Right forelimb (tissue), 1 donor: ENCODE measurements around the gene SSH3.

Source experiments
- DNase-seq: peaks from one replicate; pipeline ENCODE4 v3.0.0-alpha.2; 2018

SSH3 gene

DNA sequence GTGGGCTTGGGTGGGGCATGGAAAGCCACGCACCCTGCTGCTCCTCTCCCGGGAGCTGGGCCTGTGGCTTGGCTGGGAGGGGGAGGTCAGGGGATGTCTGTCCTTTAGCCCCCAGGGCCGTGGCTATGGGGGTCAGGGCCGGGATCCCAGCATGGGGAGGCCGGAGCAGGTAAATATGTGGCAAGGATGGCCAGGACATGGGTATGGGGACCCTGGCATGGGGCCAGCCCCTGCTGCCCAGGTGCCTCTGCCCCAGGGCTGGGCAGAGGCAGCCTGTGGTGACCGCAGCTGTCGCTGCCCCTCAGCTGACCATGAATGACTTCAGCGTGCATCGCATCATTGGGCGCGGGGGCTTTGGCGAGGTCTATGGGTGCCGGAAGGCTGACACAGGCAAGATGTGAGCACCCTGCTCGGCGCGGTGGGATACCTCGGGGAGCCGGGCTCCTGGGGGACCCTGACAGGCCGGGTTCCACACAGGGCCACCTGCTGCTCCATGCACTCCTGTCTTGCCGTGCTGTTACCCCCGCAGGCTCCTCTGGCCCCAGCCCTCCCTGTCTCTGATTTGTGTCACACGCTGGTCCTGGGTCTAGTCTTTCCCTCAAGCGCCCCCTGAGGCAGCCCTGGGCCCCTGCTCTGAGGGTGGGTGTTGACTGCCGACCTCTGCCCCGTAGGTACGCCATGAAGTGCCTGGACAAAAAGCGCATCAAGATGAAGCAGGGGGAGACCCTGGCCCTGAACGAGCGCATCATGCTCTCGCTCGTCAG, 22.4 kb upstream of the SSH3 start:
- DNase-seq: no peak

DNA sequence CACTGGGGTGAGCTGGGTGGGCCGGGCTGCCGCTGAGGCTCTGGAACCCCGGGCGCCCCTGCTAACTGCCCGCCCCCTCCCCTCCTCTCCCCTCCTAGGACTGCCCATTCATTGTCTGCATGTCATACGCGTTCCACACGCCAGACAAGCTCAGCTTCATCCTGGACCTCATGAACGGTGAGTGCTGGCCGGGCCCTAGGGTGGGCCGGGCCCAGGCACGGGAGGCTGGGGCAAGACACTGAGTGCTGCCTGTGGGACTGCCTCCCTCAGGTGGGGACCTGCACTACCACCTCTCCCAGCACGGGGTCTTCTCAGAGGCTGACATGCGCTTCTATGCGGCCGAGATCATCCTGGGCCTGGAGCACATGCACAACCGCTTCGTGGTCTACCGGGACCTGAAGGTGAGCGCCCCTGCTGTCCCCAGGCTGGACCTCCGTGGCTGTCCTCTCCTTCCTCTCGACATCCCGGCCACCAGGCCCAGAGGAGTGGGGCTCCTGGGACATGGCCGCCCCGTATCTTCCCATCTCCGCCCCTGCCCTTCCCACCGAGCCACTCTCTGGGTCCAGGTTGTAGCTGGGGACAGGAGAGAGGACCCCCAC, 21.7 kb upstream of the SSH3 start:
- DNase-seq: no peak

DNA sequence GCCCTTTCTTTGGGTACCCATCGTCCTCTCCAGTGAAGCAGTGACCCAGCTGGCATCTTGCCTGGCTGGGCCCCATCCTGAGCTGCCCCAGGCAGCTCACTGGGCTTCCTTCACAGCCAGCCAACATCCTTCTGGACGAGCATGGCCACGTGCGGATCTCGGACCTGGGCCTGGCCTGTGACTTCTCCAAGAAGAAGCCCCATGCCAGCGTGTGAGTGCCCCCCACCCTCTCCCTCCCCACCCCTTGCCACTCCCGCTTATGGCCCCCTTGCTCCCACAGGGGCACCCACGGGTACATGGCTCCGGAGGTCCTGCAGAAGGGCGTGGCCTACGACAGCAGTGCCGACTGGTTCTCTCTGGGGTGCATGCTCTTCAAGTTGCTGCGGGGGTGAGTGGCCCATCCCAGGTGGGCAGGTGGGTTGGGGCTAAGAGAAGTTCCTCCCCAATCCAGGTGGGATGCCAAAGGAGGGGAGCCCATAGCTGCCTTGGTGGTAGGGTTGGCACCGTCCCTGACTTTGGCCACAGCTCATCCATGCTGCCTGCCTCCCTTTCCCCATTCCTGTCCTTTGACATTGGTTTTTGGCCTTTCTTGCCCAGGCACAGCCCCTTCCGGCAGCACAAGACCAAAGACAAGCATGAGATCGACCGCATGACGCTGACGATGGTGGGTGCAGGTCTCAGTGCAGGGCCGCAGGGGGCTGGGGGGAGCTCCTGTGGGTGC, 21.0 kb upstream of the SSH3 start:
- no peak for DNase-seq

DNA sequence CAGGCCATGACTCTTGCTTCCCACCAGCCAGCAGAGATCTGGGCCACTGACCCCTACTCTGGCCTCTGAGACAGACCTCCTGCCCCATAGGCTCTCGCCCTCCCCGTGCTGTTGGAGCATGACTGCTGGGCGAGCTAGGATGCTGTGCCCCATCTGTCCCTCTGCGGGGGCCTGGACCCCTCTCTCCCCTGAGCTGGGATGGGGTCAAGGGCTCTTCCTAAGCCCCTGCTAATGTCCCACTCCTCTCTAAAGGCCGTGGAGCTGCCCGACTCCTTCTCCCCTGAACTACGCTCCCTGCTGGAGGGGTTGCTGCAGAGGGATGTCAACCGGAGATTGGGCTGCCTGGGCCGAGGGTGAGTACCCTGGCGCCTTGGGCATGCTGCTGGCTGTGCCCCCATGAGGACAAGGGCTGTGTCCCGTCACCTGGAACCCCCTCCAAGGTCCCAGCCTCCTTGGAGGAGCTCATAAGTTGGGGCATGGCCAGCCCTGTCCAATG, 20.4 kb upstream of the SSH3 start:
- DNase-seq: no peak

DNA sequence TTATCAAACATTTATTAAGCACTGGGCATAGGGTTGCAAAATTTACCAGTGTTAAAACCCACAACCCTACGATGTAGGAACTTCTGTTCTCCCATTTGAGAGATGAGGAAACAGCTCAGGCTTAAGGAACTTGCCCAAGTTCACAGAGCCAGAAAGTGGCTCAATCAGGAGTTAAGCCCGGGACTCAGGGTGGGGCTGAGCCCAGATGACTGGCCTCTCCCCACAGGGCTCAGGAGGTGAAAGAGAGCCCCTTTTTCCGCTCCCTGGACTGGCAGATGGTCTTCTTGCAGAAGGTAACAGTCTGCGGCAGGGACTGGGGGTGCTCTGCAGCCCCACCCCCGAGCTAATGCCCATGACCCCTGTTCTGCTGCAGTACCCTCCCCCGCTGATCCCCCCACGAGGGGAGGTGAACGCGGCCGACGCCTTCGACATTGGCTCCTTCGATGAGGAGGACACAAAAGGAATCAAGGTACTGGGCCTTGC, 19.8 kb upstream of the SSH3 start:
- no peak for DNase-seq

DNA sequence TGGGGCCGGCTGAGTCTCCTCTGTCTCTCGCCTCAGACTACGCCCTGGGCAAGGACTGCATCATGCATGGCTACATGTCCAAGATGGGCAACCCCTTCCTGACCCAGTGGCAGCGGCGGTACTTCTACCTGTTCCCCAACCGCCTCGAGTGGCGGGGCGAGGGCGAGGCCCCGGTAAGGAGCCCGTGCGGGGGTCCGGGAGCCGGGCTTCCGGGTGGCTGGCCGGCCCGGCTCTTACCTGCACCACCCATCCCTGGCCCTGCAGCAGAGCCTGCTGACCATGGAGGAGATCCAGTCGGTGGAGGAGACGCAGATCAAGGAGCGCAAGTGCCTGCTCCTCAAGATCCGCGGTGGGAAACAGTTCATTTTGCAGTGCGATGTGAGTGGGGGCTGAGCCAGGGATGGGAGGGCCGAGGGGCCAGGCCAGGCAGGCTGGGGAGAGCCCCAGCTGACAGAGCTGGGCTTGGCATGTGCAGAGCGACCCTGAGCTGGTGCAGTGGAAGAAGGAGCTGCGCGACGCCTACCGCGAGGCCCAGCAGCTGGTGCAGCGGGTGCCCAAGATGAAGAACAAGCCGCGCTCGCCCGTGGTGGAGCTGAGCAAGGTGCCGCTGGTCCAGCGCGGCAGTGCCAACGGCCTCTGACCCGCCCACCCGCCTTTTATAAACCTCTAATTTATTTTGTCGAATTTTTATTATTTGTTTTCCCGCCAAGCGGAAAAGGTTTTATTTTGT, 18.4 kb upstream of the SSH3 start:
- no peak for DNase-seq

DNA sequence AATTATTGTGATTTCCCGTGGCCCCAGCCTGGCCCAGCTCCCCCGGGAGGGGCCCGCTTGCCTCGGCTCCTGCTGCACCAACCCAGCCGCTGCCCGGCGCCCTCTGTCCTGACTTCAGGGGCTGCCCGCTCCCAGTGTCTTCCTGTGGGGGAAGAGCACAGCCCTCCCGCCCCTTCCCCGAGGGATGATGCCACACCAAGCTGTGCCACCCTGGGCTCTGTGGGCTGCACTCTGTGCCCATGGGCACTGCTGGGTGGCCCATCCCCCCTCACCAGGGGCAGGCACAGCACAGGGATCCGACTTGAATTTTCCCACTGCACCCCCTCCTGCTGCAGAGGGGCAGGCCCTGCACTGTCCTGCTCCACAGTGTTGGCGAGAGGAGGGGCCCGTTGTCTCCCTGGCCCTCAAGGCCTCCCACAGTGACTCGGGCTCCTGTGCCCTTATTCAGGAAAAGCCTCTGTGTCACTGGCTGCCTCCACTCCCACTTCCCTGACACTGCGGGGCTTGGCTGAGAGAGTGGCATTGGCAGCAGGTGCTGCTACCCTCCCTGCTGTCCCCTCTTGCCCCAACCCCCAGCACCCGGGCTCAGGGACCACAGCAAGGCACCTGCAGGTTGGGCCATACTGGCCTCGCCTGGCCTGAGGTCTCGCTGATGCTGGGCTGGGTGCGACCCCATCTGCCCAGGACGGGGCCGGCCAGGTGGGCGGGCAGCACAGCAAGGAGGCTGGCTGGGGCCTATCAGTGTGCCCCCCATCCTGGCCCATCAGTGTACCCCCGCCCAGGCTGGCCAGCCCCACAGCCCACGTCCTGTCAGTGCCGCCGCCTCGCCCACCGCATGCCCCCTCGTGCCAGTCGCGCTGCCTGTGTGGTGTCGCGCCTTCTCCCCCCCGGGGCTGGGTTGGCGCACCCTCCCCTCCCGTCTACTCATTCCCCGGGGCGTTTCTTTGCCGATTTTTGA, 17.5 kb upstream of the SSH3 start:
- DNase-seq: no peak

DNA sequence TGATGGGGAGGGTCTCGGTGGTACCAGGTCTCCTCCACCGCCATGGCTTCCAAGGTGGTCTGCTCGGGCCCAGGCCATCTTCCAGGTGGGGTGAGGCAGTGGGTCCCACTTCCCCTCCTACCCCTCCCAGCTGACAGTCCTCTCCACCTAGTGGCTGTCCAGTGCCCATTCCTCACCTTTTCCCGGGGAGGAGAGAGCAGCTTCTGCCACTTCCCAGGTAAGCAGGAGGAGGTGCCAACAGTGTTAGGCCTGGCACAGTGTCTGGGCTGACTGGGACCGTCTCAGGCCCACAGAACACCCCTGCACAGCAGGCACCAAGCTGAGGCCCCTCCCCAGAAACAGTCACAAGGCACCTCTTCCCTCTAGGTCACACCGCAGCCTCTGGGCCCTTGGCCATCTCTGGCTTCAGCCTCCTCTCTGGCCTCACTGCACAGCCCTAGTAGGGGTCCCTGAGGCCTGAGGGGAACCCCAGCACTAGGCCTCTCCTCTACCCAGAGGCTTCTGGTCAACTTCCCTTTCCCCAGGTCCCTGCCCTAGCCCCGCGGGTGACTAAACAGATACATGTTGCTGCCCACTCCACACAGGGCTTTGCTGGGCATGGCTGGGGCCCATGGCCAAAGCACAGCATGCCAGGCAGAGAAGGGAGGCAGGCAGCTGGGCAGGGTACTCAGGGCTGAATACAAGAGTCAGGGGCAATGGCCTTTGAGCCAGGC, 16.6 kb upstream of the SSH3 start:
- no peak for DNase-seq

DNA sequence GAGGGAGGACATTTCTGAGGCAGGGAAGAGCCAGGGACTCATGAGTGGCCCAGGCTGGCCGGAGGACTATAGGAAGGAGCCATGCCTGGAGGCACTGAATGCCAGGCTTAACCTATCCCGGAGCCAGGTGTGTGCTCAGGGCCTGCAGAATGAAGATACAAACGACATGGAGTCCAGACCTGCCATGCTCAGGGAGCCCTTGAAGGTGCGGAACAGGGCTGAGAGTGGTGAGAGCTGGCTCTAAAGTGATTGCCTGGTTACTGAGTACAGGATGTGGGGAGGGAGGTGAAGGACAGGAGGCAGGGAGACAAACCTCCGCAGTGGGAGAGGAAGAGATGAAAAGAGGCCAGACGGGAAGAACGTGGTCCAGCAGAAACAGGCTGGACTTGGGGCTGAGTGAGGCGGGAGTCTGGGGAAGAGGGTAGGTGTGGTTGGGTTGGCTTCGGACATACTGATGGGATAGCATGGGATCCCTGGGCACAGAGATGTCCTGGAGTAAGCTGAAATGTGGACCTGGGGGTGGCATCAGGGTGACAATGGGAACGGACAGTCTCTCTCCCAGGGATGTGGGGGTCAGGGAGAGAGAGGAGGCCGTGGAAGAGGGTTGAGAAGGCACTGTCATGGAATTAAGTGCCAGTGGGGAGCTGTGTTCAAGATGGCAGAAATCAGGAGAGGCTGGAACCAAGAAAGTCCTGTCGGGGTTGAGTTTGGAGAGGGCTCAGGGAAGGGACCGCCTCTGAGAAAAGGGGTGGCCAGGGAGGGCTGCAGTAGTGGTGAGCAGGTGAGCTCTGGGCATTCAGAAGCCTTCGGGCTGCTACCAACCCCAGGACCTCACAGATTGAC, 15.8 kb upstream of the SSH3 start:
- DNase-seq: no peak

DNA sequence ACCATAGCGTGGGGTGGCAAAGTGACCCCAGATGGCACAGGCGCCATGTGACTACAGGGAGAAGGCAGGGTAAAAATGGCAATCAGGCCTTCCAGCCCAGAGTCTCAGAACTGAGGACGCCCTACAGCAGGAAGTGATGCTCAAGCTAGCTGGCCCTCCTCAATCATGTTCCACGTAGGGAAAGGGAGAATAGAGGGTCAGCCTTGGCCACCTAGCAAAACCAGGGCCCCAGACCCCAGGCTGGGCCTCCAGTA, 15.2 kb upstream of the SSH3 start:
- DNase-seq: no peak

DNA sequence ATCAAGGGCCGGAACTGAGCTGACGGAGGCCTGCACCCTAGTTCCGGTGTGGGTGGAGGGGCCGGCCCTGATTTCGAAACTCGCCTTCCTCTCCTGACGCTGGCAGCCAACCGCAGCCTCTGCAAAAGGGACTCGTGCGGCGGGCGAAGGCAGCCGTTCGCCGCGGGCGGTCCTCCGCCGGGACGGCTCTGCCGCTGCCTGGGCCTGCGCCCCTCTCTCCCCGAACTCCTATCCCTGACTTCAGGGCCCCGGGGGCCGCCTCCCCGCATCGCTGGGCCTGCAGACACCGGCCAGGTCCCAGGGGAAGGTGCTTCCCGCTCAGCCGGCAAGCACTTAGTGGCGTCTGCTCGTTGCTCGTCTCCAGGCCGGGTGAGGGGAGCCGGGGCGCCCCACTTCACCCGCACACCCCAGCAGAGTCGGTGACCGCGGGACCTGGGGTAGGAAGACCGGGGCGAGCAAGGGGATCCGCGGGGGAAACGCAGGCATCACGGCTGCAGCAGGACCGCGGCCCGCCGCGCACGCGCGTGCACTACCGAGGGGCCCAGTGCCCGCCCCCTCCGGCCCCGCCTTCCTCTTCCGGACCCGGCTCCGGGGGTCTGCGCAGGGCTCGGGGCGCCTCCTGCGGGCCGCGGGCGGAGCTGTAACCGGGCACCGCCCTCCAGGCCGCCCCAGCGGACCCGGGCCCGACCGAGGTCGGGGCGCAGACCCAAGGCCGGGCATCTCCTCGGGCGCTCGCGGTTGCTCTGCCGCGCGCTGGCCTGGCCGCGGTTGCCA, 14.7 kb upstream of the SSH3 start:
- peak; percentile 93 for DNase-seq

DNA sequence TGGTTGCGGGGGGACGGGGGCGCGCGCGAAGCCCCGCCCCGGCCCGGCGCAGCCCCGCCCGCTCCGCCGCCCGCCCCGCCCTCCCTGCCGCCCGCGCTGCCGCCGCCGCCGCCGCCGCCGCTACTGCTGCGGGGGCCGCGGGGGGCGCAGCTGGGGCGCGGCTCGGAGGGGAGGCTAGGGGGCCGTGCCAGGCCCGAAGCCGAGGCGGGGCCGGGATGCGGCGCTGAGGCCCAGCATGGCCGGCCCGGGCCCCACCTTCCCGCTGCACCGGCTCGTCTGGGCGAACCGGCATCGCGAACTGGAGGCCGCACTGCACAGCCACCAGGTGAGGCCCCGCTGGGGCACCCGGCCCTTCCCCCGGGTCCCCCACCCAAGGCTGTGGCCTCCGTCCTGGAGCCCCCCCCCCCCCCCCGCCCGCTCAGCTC, 14.1 kb upstream of the SSH3 start, which contains the start of gene ANKRD13D:
ANKRD13D (plus strand) TSS at position 78 of the 425 bp plus-strand sequence; CDS start at position 236, 158 bp downstream.
- DNase-seq: no peak

DNA sequence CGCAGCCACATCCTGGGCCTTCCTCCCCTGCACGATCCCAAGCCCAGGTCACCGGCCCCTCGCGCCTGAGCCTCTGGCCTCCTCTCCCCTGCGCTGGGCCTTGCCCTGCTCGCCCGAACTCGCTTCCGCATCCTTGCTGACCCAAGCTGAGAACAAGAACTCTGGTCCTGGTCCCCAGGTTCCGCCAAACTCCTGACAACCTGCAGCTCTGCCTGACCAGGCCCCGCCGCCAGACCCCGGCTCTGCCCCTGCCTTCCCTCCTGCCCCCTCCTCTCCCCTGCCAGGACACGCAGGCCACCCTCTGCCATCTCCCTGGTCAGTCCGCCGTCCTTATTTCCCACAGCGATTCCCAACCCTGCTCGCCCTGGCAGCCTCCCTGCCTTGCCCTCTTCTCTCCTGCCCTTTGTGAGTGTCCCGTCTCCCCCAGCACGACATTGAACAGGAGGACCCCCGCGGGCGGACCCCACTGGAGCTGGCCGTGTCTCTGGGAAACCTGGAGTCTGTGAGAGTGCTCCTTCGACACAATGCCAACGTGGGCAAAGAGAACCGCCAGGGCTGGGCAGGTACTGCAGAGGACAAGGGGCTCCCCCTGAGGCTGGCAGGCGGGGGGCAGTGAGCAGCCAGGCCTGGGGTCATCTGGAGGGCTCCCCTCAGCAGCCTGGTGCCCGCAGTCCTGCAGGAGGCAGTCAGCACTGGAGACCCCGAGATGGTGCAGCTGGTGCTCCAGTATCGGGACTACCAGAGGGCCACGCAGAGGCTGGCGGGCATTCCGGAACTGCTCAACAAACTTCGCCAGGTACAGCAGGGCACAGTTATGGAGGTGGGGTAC, 13.5 kb upstream of the SSH3 start:
- DNase-seq: no peak

DNA sequence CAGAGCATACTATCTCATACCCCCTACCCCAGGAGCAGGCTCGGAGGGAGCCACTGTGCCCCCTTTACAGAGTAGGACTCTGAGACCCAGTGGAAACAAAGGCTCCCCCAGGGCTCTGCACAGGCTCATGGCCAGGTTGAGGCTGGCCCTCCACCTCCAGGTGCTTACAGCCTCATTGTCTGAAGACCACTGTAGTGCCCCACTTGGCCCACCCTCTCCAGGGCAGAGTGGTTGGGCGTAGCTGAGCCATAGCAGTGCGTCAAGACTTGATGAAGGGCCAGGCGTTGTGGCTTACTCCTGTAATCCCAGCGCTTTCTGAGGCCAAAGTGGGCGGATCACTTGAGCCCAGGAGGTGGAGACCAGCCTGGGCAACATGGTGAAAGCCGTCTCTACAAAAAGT, 12.5 kb upstream of the SSH3 start:
- DNase-seq: no peak

DNA sequence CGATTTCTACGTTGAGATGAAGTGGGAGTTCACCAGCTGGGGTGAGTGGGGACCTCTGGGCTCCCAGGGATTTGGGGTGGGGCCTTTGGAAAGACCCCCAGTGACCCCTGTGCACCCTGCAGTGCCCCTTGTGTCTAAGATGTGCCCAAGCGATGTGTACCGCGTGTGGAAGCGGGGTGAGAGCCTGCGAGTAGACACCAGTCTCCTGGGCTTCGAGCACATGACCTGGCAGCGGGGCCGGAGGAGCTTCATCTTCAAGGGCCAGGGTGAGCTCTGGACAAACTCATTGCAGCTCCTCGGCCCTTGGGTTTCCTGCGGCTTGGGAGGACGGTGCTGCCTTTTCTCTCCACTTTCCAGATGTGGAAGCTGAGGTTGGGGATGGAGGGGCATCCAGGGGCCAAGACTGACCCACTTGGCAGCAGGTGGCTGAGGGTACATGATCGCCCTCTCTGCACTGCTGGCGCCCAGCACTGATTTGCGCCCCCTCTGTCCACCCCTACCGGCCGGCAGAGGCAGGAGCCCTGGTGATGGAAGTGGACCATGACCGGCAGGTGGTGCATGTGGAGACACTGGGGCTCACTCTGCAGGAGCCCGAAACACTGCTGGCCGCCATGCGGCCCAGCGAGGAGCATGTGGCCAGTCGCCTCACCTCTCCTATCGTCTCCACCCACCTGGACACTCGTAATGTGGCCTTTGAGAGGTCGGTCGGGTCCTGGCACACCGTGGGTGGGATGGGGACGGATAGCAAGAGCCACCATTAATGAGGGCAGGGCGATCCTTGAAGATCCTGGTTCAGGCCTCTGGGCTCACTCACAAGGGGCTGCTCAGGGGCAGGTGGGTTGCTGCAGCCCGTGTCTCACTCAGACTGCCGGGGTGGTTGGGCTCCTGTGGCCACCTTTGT, 11.6 kb upstream of the SSH3 start:
- no peak for DNase-seq

DNA sequence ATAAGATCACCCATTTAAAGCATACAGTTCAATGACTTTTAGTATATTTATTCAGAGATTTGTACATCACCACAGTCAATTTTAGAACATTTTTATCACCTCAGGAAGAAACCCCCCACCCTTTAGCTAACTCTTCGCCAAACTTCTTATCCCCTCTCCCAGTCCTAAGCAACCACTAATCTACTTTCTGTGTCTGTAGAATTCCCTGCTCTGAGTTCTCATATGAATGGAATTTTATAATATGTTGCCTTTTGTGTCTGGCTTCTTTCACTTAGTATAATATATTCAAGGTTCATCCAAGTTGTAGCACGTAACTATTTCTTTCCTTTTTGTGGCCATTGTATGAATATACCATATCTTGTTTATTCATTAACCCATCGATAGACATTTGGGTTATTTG, 10.7 kb upstream of the SSH3 start:
- no peak for DNase-seq

DNA sequence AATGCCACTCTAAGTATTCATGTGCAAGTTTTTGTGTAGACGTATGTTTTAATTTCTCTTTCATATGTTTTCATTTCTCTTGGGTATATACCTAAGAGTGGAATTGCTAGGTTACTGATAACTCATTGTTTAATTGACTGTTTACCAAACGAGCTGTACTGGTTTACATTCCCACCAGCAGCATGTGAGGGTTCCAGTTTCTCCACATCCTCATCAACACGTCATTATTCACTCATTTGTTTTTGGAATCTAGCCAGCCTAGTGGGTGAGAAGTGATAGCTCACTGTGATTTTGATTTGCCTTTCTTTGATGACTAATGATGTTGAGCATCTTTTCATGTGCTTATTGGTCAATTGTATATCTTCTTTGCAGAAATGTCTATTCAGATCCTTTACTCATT, 10.2 kb upstream of the SSH3 start:
- DNase-seq: no peak

DNA sequence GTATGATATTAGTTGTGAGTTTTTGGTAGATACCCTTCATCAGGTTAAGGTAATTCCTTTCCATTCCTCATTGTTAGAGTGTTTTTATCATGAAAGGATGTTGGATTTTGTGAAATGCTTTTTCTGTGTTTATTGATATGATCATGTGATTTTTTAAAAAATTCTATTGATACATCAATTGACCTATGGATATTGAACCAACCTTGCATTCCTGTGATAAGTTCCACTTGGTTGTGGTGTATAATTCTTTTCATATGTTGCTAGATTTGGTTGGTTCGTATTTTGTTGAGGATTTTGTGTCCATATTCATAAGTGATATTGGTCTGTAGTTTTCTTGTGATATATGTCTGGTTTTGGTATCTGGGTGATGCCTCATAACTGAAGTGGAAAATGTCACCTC, 7.5 kb upstream of the SSH3 start:
- no peak for DNase-seq
